Epithelial cell of proximal tubule (primary cell): ENCODE data around the gene OR52L1. TPM values are rescaled to one million over a fixed set of nuclear protein-coding genes. Genes with fewer than 3 reads are reported as not detected.
"Not testable (repeated sequence)": the region's sequence is repeated elsewhere in the genome, so short reads cannot be mapped to it uniquely, and the experiment has no call there.

Source experiments
- DNase-seq: peaks from one replicate; pipeline ENCODE4 v3.0.0-alpha.2; 2011; ENCODE audit warnings: low read depth
- H3K4me3 ChIP-seq: 2 replicates; pipeline ENCODE4 v1.5.1; 2011; ENCODE audit warnings: low read depth, mild to moderate bottlenecking, low read length
- total RNA-seq: library from RNA; depleted of rRNA; stranded (reverse); fragments of >200 nt; gene quantifications from 2 replicates; pipeline ENCODE4 v1.2.3, GENCODE V29; 2015
- TF ChIP-seq, protein P1 (sequence below): conservative IDR thresholded peaks from 2 replicates; pipeline ENCODE4 v1.5.1; 2012; ENCODE audit warnings: low read depth, mild to moderate bottlenecking, low read length

Gene OR52L1
- total RNA-seq, 1 donor from 2014 or later: not detected

DNA sequence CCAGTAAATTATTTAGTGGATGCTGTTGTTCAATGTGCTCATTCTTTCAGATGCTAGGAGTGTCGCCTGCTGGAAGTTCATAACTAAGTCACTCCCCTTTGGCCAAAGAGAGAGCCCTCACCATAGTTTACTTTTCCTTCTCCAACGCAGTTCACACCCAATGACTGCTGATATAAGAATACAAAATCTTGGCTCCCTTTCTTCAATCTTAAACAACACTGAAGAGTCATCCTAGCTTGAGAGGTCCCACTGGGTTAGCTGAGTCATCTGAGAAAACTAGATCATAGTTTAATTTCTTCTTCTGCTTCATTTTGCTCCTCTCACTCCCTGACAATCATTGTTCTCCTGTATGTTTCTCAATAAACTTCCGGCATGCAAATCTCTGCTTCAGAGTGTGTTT is 5.4 kb upstream of the OR52L1 start:
- H3K4me3 ChIP-seq: no peak overlapping the region
- no peak for DNase-seq
- TF ChIP-seq, protein P1, sequence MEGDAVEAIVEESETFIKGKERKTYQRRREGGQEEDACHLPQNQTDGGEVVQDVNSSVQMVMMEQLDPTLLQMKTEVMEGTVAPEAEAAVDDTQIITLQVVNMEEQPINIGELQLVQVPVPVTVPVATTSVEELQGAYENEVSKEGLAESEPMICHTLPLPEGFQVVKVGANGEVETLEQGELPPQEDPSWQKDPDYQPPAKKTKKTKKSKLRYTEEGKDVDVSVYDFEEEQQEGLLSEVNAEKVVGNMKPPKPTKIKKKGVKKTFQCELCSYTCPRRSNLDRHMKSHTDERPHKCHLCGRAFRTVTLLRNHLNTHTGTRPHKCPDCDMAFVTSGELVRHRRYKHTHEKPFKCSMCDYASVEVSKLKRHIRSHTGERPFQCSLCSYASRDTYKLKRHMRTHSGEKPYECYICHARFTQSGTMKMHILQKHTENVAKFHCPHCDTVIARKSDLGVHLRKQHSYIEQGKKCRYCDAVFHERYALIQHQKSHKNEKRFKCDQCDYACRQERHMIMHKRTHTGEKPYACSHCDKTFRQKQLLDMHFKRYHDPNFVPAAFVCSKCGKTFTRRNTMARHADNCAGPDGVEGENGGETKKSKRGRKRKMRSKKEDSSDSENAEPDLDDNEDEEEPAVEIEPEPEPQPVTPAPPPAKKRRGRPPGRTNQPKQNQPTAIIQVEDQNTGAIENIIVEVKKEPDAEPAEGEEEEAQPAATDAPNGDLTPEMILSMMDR: no peak

DNA sequence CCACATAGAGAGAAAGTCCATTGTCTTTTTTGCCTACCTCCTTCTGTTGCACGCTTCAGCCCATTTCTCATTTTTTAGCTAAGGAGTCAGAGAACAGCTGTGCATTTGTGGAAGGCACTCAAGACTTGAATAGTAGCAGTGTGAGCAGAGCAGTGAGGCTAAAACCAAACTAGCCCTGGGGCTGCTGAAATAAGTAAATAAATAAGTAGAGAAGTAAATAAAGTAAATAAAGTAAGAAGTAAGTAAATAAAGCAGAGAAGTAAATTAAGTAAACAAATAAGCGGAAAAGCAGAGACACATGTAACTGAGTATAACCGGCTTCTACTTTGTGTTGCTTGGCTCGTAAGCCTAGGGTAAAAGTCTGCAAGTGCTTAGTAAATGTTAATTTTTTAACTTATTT is 2.4 kb upstream of the OR52L1 start:
- H3K4me3 ChIP-seq: no peak overlapping the region
- DNase-seq: no peak
- TF ChIP-seq, protein P1: no peak

- TF ChIP-seq, protein P1: no peak
- H3K4me3 ChIP-seq: no peak overlapping the region
Observed at GRCh38 chr11:5983443-5983842, 3.3 kb downstream of the OR52L1 start.

DNA sequence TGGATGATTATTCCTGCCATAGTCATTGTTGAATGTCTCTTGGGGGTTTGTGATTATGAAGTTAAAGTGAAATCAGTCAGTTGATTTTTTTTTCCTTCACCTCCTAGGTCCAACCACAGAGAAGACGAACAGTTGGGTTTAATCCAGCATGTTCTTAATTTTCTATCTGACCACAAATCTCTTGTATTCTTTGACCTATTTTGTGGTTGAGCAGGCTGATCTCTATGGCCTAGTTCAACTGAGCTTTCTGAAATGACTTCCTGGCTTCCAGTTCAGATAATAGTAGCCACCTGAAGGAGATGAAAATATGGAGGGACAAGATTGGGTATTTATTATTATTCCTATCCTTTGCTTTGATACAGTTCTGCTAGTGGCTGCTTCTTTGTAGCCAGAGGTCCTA is 13.3 kb downstream of the OR52L1 start:
- TF ChIP-seq, protein P1: no peak
- no peak overlapping the region for H3K4me3 ChIP-seq
- DNase-seq: no peak

More at GRCh38 chr11:5983443-5983842, 3.3 kb downstream of the OR52L1 start:
- DNase-seq: no peak

DNA sequence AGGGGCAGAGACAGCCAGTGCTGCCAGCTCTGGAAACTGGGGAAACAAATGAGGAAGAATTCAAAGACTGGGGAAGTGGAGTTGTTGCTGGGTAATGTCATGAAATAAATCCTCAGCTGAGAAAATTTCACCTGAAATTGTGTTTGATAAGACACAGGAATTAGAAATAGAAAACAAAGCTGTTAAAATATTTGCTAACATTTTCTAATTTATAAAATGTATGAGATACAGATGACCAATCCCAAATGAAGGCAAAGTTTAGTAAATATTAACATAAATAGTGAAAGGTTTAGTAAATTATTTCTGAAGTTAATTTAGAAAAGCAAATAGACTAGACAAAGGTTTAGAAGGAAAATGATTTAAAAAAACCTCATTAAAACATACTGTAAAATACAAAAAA is 18.4 kb downstream of the OR52L1 start, which contains the start of gene OR56A5:
TSS of gene OR56A5 (minus strand) at position 101 of the 400 bp plus-strand sequence. CDS start at position 101, 0 bp downstream.
- H3K4me3 ChIP-seq: no peak within 1 kb of the TSS
- DNase-seq: no peak
- TF ChIP-seq, protein P1: no peak

GRCh38 chr11:5967708-5968107 is 19.1 kb downstream of the OR52L1 start:
- no peak for DNase-seq
- H3K4me3 ChIP-seq: no peak overlapping the region
- TF ChIP-seq, protein P1: no peak

DNA sequence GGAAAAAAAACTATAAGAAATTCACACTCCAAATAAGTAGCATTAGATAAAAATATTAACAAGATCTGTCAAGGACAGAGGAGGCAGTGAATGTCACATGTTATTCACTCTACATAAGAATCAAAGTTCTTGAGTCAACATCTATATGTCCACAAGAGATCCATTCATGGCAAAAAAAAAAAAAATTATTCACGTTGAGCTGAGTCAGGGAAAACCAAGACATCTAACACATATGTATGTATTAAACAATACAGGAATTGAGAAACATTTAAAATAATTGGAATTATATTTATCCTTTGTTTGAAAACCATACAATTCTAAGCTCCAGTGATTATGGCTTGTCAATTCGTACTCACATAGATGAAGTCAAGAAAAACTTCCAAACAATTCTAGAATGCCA is 19.8 kb downstream of the OR52L1 start:
- TF ChIP-seq, protein P1: no peak
- no peak overlapping the region for H3K4me3 ChIP-seq
- no peak for DNase-seq

GRCh38 chr11:5960704-5961320 is 26.0 kb downstream of the OR52L1 start:
- DNase-seq: not testable (repeated sequence)

More at GRCh38 chr11:5960704-5961320, 26.0 kb downstream of the OR52L1 start:
- not testable (repeated sequence) for H3K4me3 ChIP-seq
